Measurements from ENCODE around the gene DOK6.
A peak's percentile ranks its signal among the peaks of the same experiment; 100 is the strongest.
"Not testable (repeated sequence)": the region's sequence is repeated elsewhere in the genome, so short reads cannot be mapped to it uniquely, and the experiment has no call there.

The DOK6 gene
- 0 reads per million in 3 donors for total RNA-seq

- DNase-seq, result no peak
- Histone ChIP-seq H3K9me3 (ENCODE audit: control insufficient read depth, low read length) (no peaks in the 10 kb centered on the region), H3K27me3 (replicated peaks; ENCODE audit: control insufficient read depth, insufficient read depth, low read length, poor library complexity, severe bottlenecking) (peaks cover 19% of the 10 kb centered on the region), H3K4me1 (ENCODE audit: control insufficient read depth, insufficient read depth, low read length, poor library complexity, severe bottlenecking) (no peaks in the 10 kb centered on the region), H3K36me3 (ENCODE audit: control insufficient read depth, insufficient read depth, low read length) (no peaks in the 10 kb centered on the region), H3K4me3 (ENCODE audit: insufficient read depth, low read depth, low read length, poor library complexity, severe bottlenecking) (peak within 1 kb of the TSS; percentile 22), H3K27ac (ENCODE audit: insufficient read depth, low read length, poor library complexity, severe bottlenecking) (no peak within 1 kb of the TSS)
These were observed at the start of gene DOK6 for GRCh38 chr18:69400253-69400975. TSS of gene DOK6 (plus strand) at chr18:69400888.

DNA sequence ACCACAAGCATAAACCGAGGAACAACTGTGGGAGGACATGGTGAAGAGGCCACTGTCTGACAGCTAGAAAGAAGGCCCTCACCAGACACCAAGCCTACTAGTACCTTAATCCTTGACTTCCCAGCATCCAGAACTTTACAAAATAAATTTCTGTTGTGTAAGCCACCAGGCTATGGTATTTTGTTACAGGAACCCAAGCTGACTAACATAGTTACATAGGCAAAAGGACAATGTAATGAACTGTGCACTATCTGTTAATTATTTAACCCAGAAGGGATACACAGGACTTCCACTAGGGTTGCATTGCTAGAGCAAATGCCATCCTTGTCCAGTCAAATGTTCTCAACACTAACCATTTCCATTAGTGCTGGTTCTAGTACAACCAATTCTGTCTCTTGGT is 47.7 kb upstream of the DOK6 start:
- Histone ChIP-seq H3K4me1 (ENCODE audit: control insufficient read depth, insufficient read depth, low read length, poor library complexity, severe bottlenecking) (no peaks in the 10 kb centered on the region), H3K27me3 (replicated peaks; ENCODE audit: control insufficient read depth, insufficient read depth, low read length, poor library complexity, severe bottlenecking) (no peaks in the 10 kb centered on the region), H3K9me3 (ENCODE audit: control insufficient read depth, low read length) (no peaks in the 10 kb centered on the region), H3K27ac (ENCODE audit: insufficient read depth, low read length, poor library complexity, severe bottlenecking) (no peak overlapping the region), H3K4me3 (ENCODE audit: insufficient read depth, low read depth, low read length, poor library complexity, severe bottlenecking) (no peak overlapping the region), H3K36me3 (ENCODE audit: control insufficient read depth, insufficient read depth, low read length) (no peaks in the 10 kb centered on the region)
- no peak for DNase-seq

DNA sequence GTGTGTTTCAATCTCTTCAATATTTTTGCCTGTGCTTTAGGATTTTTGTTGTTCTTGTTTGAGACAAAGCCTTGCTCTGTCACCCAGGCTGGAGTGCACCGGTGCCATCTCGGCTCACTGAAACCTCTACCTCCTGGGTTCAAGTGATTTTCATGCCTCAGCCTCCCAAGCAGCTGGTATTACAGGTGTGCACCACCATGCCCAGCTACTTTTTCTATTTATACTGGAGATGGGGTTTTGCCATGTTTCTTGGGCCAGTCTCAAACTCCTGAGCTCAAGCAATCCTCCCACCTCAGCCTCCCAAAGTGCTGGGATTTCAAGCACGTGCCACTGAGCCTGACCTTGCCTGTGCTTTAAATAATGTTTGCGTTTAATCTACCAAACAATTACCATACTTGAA is 43.1 kb upstream of the DOK6 start:
- DNase-seq, result no peak

GRCh38 chr18:69358212-69358895 is 42.3 kb upstream of the DOK6 start:
- H3K27ac ChIP-seq (ENCODE audit: insufficient read depth, low read length, poor library complexity, severe bottlenecking), result no peak overlapping the region
- H3K27me3 ChIP-seq (replicated peaks; ENCODE audit: control insufficient read depth, insufficient read depth, low read length, poor library complexity, severe bottlenecking), result no peaks in the 10 kb centered on the region
- no peak for DNase-seq
- no peaks in the 10 kb centered on the region for H3K4me1 ChIP-seq (ENCODE audit: control insufficient read depth, insufficient read depth, low read length, poor library complexity, severe bottlenecking)
- no peaks in the 10 kb centered on the region for H3K9me3 ChIP-seq (ENCODE audit: control insufficient read depth, low read length)
- no peak overlapping the region for H3K4me3 ChIP-seq (ENCODE audit: insufficient read depth, low read depth, low read length, poor library complexity, severe bottlenecking)
- no peaks in the 10 kb centered on the region for H3K36me3 ChIP-seq (ENCODE audit: control insufficient read depth, insufficient read depth, low read length)

More for the DNA sequence above, 43.1 kb upstream of the DOK6 start:
- Histone ChIP-seq H3K4me3 (ENCODE audit: insufficient read depth, low read depth, low read length, poor library complexity, severe bottlenecking) (no peak overlapping the region), H3K27ac (ENCODE audit: insufficient read depth, low read length, poor library complexity, severe bottlenecking) (no peak overlapping the region), H3K27me3 (replicated peaks; ENCODE audit: control insufficient read depth, insufficient read depth, low read length, poor library complexity, severe bottlenecking) (no peaks in the 10 kb centered on the region), H3K4me1 (ENCODE audit: control insufficient read depth, insufficient read depth, low read length, poor library complexity, severe bottlenecking) (no peaks in the 10 kb centered on the region), H3K36me3 (ENCODE audit: control insufficient read depth, insufficient read depth, low read length) (no peaks in the 10 kb centered on the region), H3K9me3 (ENCODE audit: control insufficient read depth, low read length) (no peaks in the 10 kb centered on the region)

DNA sequence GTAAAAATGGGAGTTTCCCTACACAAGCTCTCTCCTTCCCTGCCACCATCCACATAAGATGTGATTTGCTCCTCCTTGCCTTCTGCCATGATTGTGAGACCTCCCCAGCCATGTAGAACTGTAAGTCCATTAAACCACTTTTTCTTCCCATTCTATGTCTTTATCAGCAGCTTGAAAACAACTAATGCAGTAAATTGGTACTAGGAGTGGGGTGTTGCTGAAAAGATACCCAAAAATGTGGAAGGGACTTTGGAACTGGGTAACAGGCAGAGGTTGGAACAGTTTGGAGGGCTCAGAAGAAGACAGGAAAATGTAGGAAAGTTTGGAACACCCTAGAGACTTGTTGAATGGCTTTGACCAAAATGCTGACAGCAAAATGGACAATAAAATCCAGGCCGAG is 40.9 kb upstream of the DOK6 start:
- not testable (repeated sequence) for H3K4me1 ChIP-seq (ENCODE audit: control insufficient read depth, insufficient read depth, low read length, poor library complexity, severe bottlenecking); H3K27ac ChIP-seq (ENCODE audit: insufficient read depth, low read length, poor library complexity, severe bottlenecking); H3K9me3 ChIP-seq (ENCODE audit: control insufficient read depth, low read length); H3K4me3 ChIP-seq (ENCODE audit: insufficient read depth, low read depth, low read length, poor library complexity, severe bottlenecking); DNase-seq; H3K27me3 ChIP-seq (replicated peaks; ENCODE audit: control insufficient read depth, insufficient read depth, low read length, poor library complexity, severe bottlenecking); H3K36me3 ChIP-seq (ENCODE audit: control insufficient read depth, insufficient read depth, low read length)

DNA sequence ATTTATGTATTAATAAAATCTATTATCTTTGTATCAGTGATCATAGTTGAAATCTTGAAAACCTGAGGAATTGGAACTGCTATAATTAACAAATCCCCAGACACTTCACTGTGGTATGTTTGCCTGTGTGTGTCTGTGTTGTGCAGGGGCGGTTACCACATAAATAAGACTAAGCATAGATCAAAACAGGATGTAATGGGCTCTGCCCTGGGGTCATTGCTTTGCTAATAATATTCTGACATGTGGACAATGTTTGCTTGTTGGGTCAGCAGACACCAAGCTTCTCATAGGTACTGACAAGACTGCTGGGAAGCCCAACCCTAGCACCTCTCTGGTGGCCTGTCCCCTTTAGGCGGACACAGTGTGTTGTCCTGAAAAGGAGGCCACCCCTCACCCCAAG is 35.8 kb upstream of the DOK6 start:
- Histone ChIP-seq H3K27ac (ENCODE audit: insufficient read depth, low read length, poor library complexity, severe bottlenecking) (no peak overlapping the region), H3K4me1 (ENCODE audit: control insufficient read depth, insufficient read depth, low read length, poor library complexity, severe bottlenecking) (no peaks in the 10 kb centered on the region), H3K27me3 (replicated peaks; ENCODE audit: control insufficient read depth, insufficient read depth, low read length, poor library complexity, severe bottlenecking) (no peaks in the 10 kb centered on the region), H3K4me3 (ENCODE audit: insufficient read depth, low read depth, low read length, poor library complexity, severe bottlenecking) (no peak overlapping the region), H3K36me3 (ENCODE audit: control insufficient read depth, insufficient read depth, low read length) (no peaks in the 10 kb centered on the region), H3K9me3 (ENCODE audit: control insufficient read depth, low read length) (no peaks in the 10 kb centered on the region)
- no peak for DNase-seq

GRCh38 chr18:69365658-69366057 is 35.0 kb upstream of the DOK6 start:
- Histone ChIP-seq H3K27ac (ENCODE audit: insufficient read depth, low read length, poor library complexity, severe bottlenecking) (no peak overlapping the region), H3K4me1 (ENCODE audit: control insufficient read depth, insufficient read depth, low read length, poor library complexity, severe bottlenecking) (no peaks in the 10 kb centered on the region), H3K36me3 (ENCODE audit: control insufficient read depth, insufficient read depth, low read length) (no peaks in the 10 kb centered on the region), H3K4me3 (ENCODE audit: insufficient read depth, low read depth, low read length, poor library complexity, severe bottlenecking) (no peak overlapping the region), H3K27me3 (replicated peaks; ENCODE audit: control insufficient read depth, insufficient read depth, low read length, poor library complexity, severe bottlenecking) (no peaks in the 10 kb centered on the region), H3K9me3 (ENCODE audit: control insufficient read depth, low read length) (no peaks in the 10 kb centered on the region)
- DNase-seq, result no peak

- H3K27me3 ChIP-seq (replicated peaks; ENCODE audit: control insufficient read depth, insufficient read depth, low read length, poor library complexity, severe bottlenecking), result no peaks in the 10 kb centered on the region
These were observed 33.6 kb upstream of the DOK6 start for GRCh38 chr18:69367104-69367503.

DNA sequence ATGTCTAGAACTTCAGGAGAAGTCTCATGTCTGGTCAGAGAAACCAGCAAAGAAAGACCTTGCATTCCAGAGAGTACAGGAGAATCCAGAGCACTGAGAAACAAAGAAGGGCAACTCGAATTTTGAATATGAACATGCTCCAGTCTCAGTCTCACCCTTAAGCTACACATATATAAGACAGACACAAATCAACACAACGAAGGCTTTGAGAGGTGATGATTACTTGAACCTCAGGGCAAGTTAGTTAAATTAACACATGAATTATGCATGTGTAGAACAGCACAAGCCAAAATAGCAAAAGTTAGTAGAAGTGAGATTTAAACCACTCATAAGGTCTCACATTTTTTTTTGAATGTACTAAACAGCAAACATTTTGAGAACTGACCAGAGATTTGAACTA is 29.0 kb upstream of the DOK6 start:
- Histone ChIP-seq H3K27ac (ENCODE audit: insufficient read depth, low read length, poor library complexity, severe bottlenecking) (no peak overlapping the region), H3K36me3 (ENCODE audit: control insufficient read depth, insufficient read depth, low read length) (no peaks in the 10 kb centered on the region), H3K4me3 (ENCODE audit: insufficient read depth, low read depth, low read length, poor library complexity, severe bottlenecking) (no peak overlapping the region), H3K4me1 (ENCODE audit: control insufficient read depth, insufficient read depth, low read length, poor library complexity, severe bottlenecking) (no peaks in the 10 kb centered on the region), H3K27me3 (replicated peaks; ENCODE audit: control insufficient read depth, insufficient read depth, low read length, poor library complexity, severe bottlenecking) (no peaks in the 10 kb centered on the region), H3K9me3 (ENCODE audit: control insufficient read depth, low read length) (no peaks in the 10 kb centered on the region)
- DNase-seq, result no peak

More at GRCh38 chr18:69367104-69367503, 33.6 kb upstream of the DOK6 start:
- no peaks in the 10 kb centered on the region for H3K9me3 ChIP-seq (ENCODE audit: control insufficient read depth, low read length)
- H3K4me1 ChIP-seq (ENCODE audit: control insufficient read depth, insufficient read depth, low read length, poor library complexity, severe bottlenecking), result no peaks in the 10 kb centered on the region
- H3K27ac ChIP-seq (ENCODE audit: insufficient read depth, low read length, poor library complexity, severe bottlenecking), result no peak overlapping the region
- DNase-seq, result no peak
- H3K4me3 ChIP-seq (ENCODE audit: insufficient read depth, low read depth, low read length, poor library complexity, severe bottlenecking), result no peak overlapping the region
- no peaks in the 10 kb centered on the region for H3K36me3 ChIP-seq (ENCODE audit: control insufficient read depth, insufficient read depth, low read length)

GRCh38 chr18:69380324-69380723 is 20.4 kb upstream of the DOK6 start:
- no peak for DNase-seq
- Histone ChIP-seq H3K36me3 (ENCODE audit: control insufficient read depth, insufficient read depth, low read length) (no peaks in the 10 kb centered on the region), H3K9me3 (ENCODE audit: control insufficient read depth, low read length) (no peaks in the 10 kb centered on the region), H3K27ac (ENCODE audit: insufficient read depth, low read length, poor library complexity, severe bottlenecking) (no peak overlapping the region), H3K4me3 (ENCODE audit: insufficient read depth, low read depth, low read length, poor library complexity, severe bottlenecking) (no peak overlapping the region), H3K27me3 (replicated peaks; ENCODE audit: control insufficient read depth, insufficient read depth, low read length, poor library complexity, severe bottlenecking) (no peaks in the 10 kb centered on the region), H3K4me1 (ENCODE audit: control insufficient read depth, insufficient read depth, low read length, poor library complexity, severe bottlenecking) (no peaks in the 10 kb centered on the region)
